Right lobe of liver (tissue), 4 donors: ENCODE data around the gene TEK.

Experiments
- CTCF ChIP-seq, 4 donors: fragments of 200-600 bp in 3 of 4; fragments of 450-650 bp in 1 of 4; IDR thresholded peaks; one replicate each; pipeline versions ENCODE4 v1.5.1 to v1.8.0; 2016 to 2022; ENCODE audit warnings: antibody characterized with exemption in 4 of 4, mild to moderate bottlenecking in 2 of 4
- POLR2A ChIP-seq: fragments of 450-650 bp; IDR thresholded peaks from one replicate; pipeline ENCODE4 v1.6.1; 2017; ENCODE audit warnings: antibody characterized with exemption, mild to moderate bottlenecking
- donor health status: DM: no; HTN: no; CAD: no.
- donor health status: DM: no; HTN: no; CAD: no.
- donor health status: DM: no; HTN: yes; CAD: no.

GRCh38 chr9:27162045-27162444 is 53.0 kb downstream of the TEK start:
- TF ChIP-seq CTCF (IDR thresholded peaks at IDR 0.05) = no peak
- no peak for TF ChIP-seq POLR2A
